H1 (cell line): ENCODE results near the gene COL8A1. TPM values are rescaled to one million over a fixed set of nuclear protein-coding genes. Genes with fewer than 3 reads are reported as not detected.

ENCODE experiments used
- CTCF ChIA-PET: fragments of 300-600 bp; sonication (Branson Sonifier 250); formaldehyde crosslinking; loops from one replicate; lab custom pipeline; 2021; ENCODE audit not compliant: partially characterized antibody; lab: Charles Lee
- POLR2A ChIA-PET: fragments of 300-600 bp; sonication (Branson Sonifier 250); formaldehyde crosslinking; loops from one replicate; lab custom pipeline; 2021; ENCODE audit warnings: inconsistent platforms; ENCODE audit not compliant: partially characterized antibody; lab: Charles Lee
- DNase-seq, 2 experiments: peaks; one replicate each; pipeline versions ENCODE4 v3.0.0 to v3.0.0-alpha.2; 2010 to 2022; ENCODE audit warnings: low spot score in 2 of 2, low read depth in 1 of 2, mixed read lengths in 1 of 2
- FAIRE-seq: peaks from 2 replicates; lab custom pipeline; 2011; peaks lifted over from hg19 to GRCh38; lab: Jason Lieb, UNC
- H2AFZ ChIP-seq: 2 replicates; pipeline ENCODE4 v1.8.1; 2012; ENCODE audit warnings: low read length, inconsistent platforms
- H2AK5ac ChIP-seq: 2 replicates; pipeline ENCODE4 v1.6.1; 2013; ENCODE audit warnings: low read depth, low read length
- H2BK120ac ChIP-seq: replicated peaks from 2 replicates; pipeline ENCODE3; 2013; ENCODE audit warnings: low read depth, low read length, inconsistent platforms
- H2BK12ac ChIP-seq: 2 replicates; pipeline ENCODE4 v1.6.1; 2013; ENCODE audit warnings: low read depth, low read length
- H2BK15ac ChIP-seq: 2 replicates; pipeline ENCODE4 v1.6.1; 2013; ENCODE audit warnings: low read length
- H2BK20ac ChIP-seq: 2 replicates; pipeline ENCODE4 v1.6.1; 2013; ENCODE audit warnings: low read length
- H2BK5ac ChIP-seq: 2 replicates; pipeline ENCODE4 v1.6.1; 2013; ENCODE audit warnings: low read depth, low read length
- H3K14ac ChIP-seq: 2 replicates; pipeline ENCODE4 v1.6.1; 2013; ENCODE audit warnings: inconsistent platforms; ENCODE audit not compliant: insufficient read length
- H3K18ac ChIP-seq: 2 replicates; pipeline ENCODE4 v1.6.1; 2013; ENCODE audit warnings: low read length; ENCODE audit errors: extremely low read depth
- H3K23ac ChIP-seq: 2 replicates; pipeline ENCODE4 v1.6.1; 2013; ENCODE audit warnings: inconsistent platforms; ENCODE audit not compliant: insufficient read length
- H3K23me2 ChIP-seq: 2 replicates; pipeline ENCODE4 v1.6.1; 2013; ENCODE audit warnings: low read depth, low read length
- H3K27ac ChIP-seq: 2 replicates; pipeline ENCODE4 v1.6.1; 2011; ENCODE audit warnings: low read depth, low read length, inconsistent platforms
- H3K27me3 ChIP-seq, 4 experiments: replicated peaks in 1 of 4; 1 replicate in 1 of 4; 2 replicates in 3 of 4; pipeline versions ENCODE4 v1.6.1 to v1.8.1; 2011 to 2013; ENCODE audit warnings: low read length in 3 of 4, mild to moderate bottlenecking in 3 of 4, inconsistent platforms in 2 of 4, mixed read lengths in 2 of 4, moderate library complexity in 1 of 4; ENCODE audit not compliant: control insufficient read depth in 3 of 4, insufficient read depth in 3 of 4; ENCODE audit errors: extremely low read depth in 1 of 4
- H3K36me3 ChIP-seq, 4 experiments: 2 replicates each; pipeline versions ENCODE4 v1.6.1 to v1.8.1; 2011 to 2013; ENCODE audit warnings: mild to moderate bottlenecking in 4 of 4, low read length in 3 of 4, moderate library complexity in 2 of 4, control low read depth in 1 of 4, inconsistent platforms in 1 of 4; ENCODE audit not compliant: insufficient read depth in 4 of 4, control insufficient read depth in 2 of 4
- H3K4ac ChIP-seq: replicated peaks from 2 replicates; pipeline ENCODE3; 2013; ENCODE audit warnings: low read length, low read depth, mixed read lengths, inconsistent platforms; ENCODE audit not compliant: insufficient read length
- H3K4me1 ChIP-seq, 4 experiments: replicated peaks in 1 of 4; 1 replicate in 1 of 4; 2 replicates in 3 of 4; pipeline versions ENCODE4 v1.6.1 to v1.8.1; 2011 to 2013; ENCODE audit warnings: low read length in 3 of 4, inconsistent platforms in 2 of 4, mixed read lengths in 1 of 4; ENCODE audit not compliant: insufficient read depth in 4 of 4, control insufficient read depth in 3 of 4
- H3K4me2 ChIP-seq, 2 experiments: 2 replicates each; pipeline versions ENCODE4 v1.6.1 to v1.8.1; 2011 to 2013; ENCODE audit warnings: low read depth in 2 of 2, low read length in 2 of 2, control low read depth in 1 of 2, inconsistent platforms in 1 of 2, mild to moderate bottlenecking in 1 of 2; ENCODE audit not compliant: insufficient read depth in 1 of 2
- H3K4me3 ChIP-seq, 4 experiments: fragments of 200-600, 300-600 bp in 1 of 4; sonication (generic), shearing (Covaris generic), sonication (Bioruptor Twin) in 1 of 4; 2 replicates each; pipeline versions ENCODE4 v1.5.1 to v1.8.1; 2011 to 2016; ENCODE audit warnings: low read length in 4 of 4, low read depth in 3 of 4, control low read depth in 2 of 4, inconsistent platforms in 2 of 4, mild to moderate bottlenecking in 2 of 4, mixed read lengths in 1 of 4, moderate library complexity in 1 of 4; ENCODE audit not compliant: insufficient read depth in 2 of 4; ENCODE audit errors: extremely low read depth in 1 of 4
- H3K56ac ChIP-seq: replicated peaks from 2 replicates; pipeline ENCODE3; 2013; ENCODE audit warnings: low read depth, mild to moderate bottlenecking, mixed read lengths, low read length, inconsistent platforms; ENCODE audit not compliant: insufficient read length
- H3K79me1 ChIP-seq: 2 replicates; pipeline ENCODE4 v1.6.1; 2013; ENCODE audit warnings: low read depth, low read length, control low read depth
- H3K79me2 ChIP-seq, 2 experiments: 2 replicates each; pipeline versions ENCODE4 v1.6.1 to v1.8.1; 2012 to 2013; ENCODE audit warnings: low read length in 2 of 2, mild to moderate bottlenecking in 2 of 2, inconsistent platforms in 1 of 2; ENCODE audit not compliant: insufficient read depth in 2 of 2, control insufficient read depth in 1 of 2
- H3K9ac ChIP-seq, 4 experiments: replicated peaks in 1 of 4; 1 replicate in 1 of 4; 2 replicates in 3 of 4; pipeline versions ENCODE4 v1.6.1 to v1.8.1; 2011 to 2013; ENCODE audit warnings: low read depth in 3 of 4, low read length in 3 of 4, control low read depth in 2 of 4, mild to moderate bottlenecking in 2 of 4, moderate library complexity in 2 of 4, inconsistent platforms in 1 of 4; ENCODE audit errors: extremely low read depth in 1 of 4
- H3K9me3 ChIP-seq, 2 experiments: 2 replicates each; pipeline versions ENCODE4 v1.6.1 to v1.8.1; 2012 to 2013; ENCODE audit warnings: mild to moderate bottlenecking in 2 of 2, moderate library complexity in 2 of 2, control low read depth in 1 of 2, inconsistent platforms in 1 of 2, low read depth in 1 of 2, low read length in 1 of 2, mixed read lengths in 1 of 2; ENCODE audit not compliant: insufficient read depth in 2 of 2
- H4K20me1 ChIP-seq, 2 experiments: replicated peaks in 1 of 2; 2 replicates each; pipeline versions ENCODE3 to v1.8.1; 2011 to 2013; ENCODE audit warnings: inconsistent platforms in 2 of 2, low read length in 2 of 2, mild to moderate bottlenecking in 1 of 2; ENCODE audit not compliant: insufficient read depth in 2 of 2, control insufficient read depth in 1 of 2
- H4K5ac ChIP-seq: 2 replicates; pipeline ENCODE4 v1.6.1; 2013; ENCODE audit warnings: low read length, low read depth, mixed read lengths, inconsistent platforms; ENCODE audit not compliant: insufficient read length
- H4K8ac ChIP-seq: 2 replicates; pipeline ENCODE4 v1.8.0; 2013; ENCODE audit warnings: mild to moderate bottlenecking, moderate library complexity, low read length, inconsistent platforms; ENCODE audit not compliant: insufficient read depth; ENCODE audit errors: extremely low read depth
- H4K91ac ChIP-seq: replicated peaks from 2 replicates; pipeline ENCODE3; 2013; ENCODE audit warnings: low read length, mixed read lengths, inconsistent platforms; ENCODE audit not compliant: insufficient read length
- WGBS, 2 experiments: shearing (Covaris generic) in 1 of 2; methylation state at CpG; one replicate each; pipeline versions ENCODE4 v1.1.6 to v1.1.7; 2013 to 2015; ENCODE audit warnings: low lambda C conversion rate in 2 of 2, mixed read lengths in 2 of 2, inconsistent platforms in 1 of 2, low coverage in 1 of 2, missing lambda C conversion rate in 1 of 2; ENCODE audit not compliant: insufficient replicate concordance in 2 of 2, insufficient coverage in 1 of 2, insufficient read length in 1 of 2; ENCODE audit errors: extremely low coverage in 1 of 2, missing lambda C conversion rate in 1 of 2; 5-methylcytosine and 5-hydroxymethylcytosine counted together
- polyA plus RNA-seq, 7 experiments: library from polyadenylated mRNA; depleted of rRNA in 3 of 7; stranded (reverse) in 5 of 7; unstranded in 2 of 7; fragments of >200 nt in 5 of 7; fragments of 200-250 nt in 2 of 7; gene quantifications; 1 replicate in 5 of 7; 2 replicates in 1 of 7; 4 replicates in 1 of 7; pipeline versions ENCODE4 v1.2.1 to v1.2.3, GENCODE V29; 2011 to 2013; ENCODE audit warnings: missing spikeins in 2 of 7, mixed read lengths in 2 of 7
- total RNA-seq: library from RNA; stranded (reverse); fragmentation: NEBNext Ultra II Directional; extraction: Animal tissue kit (Norgen Biotek cat#: 25700); gene quantifications from 2 replicates; pipeline ENCODE4 v1.2.1, GENCODE V29; 2021

COL8A1 gene
- total and polyA plus RNA-seq, 2 of the 8 experiments (the other 6 are each of a cell fraction or from before 2014, with no cell fraction given), result 0.21 to 1.2 TPM

- Histone ChIP-seq H3K27ac (no peak overlapping the region), H2BK12ac (no peak overlapping the region), H2BK20ac (no peak overlapping the region), H4K5ac (no peak overlapping the region), H2BK120ac (no peak overlapping the region), H3K9me3 (no peaks in the 10 kb centered on the region), H3K9ac (no peak overlapping the region), H3K23me2 (no peaks in the 10 kb centered on the region; the same call in 1 of the 2 replicates), H3K23ac (no peak overlapping the region), H3K4ac (no peak overlapping the region), H2AK5ac (no peak overlapping the region), H3K56ac (no peak overlapping the region), H3K79me2 (peaks cover 0 to 14% of the 10 kb centered on the region in 2 experiments; a peak in 2 of 4 replicates), H2BK15ac (no peak overlapping the region), H3K14ac (no peak overlapping the region), H3K79me1 (peaks cover 5% of the 10 kb centered on the region), H3K4me1 (peaks cover 0 to 7% (median 4%) of the 10 kb centered on the region in 4 experiments; a peak in 3 of 7 replicates), H3K36me3 (no peaks in the 10 kb centered on the region), H3K4me3 (no peak overlapping the region), H3K4me2 (no peak overlapping the region), H3K18ac (no peak overlapping the region), H4K20me1 (peaks cover 0 to 2% of the 10 kb centered on the region in 2 experiments), H4K8ac (no peak overlapping the region), H2BK5ac (no peak overlapping the region), H2AFZ (no peak overlapping the region), H3K27me3 (no peaks in the 10 kb centered on the region), H4K91ac (no peak overlapping the region)
- POLR2A ChIA-PET, result interaction anchor here (1.6 kb wide), 1 partner anchor 421 kb away, joined by 3 read pairs; the partner anchor contains the start of gene TBC1D23
- CTCF ChIA-PET, result interaction anchor here (0.8 to 1.0 kb wide), 3 partner anchors 10 to 230 kb away, joined by 3 to 4 read pairs (median 4); no protein-coding TSS in a partner anchor
- FAIRE-seq, result no peak
- no peak for DNase-seq
- 80% methylated on average over 1 of the region's 1 CpG; no CpG with 5 or more reads in 1 of the 2 experiments for WGBS, 2 experiments
These were observed 201.2 kb downstream of the COL8A1 start for GRCh38 chr3:99839613-99840012.
